KMS-11 (cell line): ENCODE data around the gene UBL7.

Experiments used
- H2AFZ ChIP-seq: fragments of 200-600 bp; sonication (generic); 2 replicates; pipeline ENCODE4 v1.6.1; 2016; ENCODE audit warnings: antibody characterized with exemption, mixed run types, low read depth
- H3K27ac ChIP-seq: fragments of 200-600 bp; sonication (generic); 2 replicates; pipeline ENCODE4 v1.6.1; 2016; ENCODE audit warnings: mild to moderate bottlenecking, mixed run types
- H3K27me3 ChIP-seq: fragments of 200-600 bp; sonication (generic); 2 replicates; pipeline ENCODE4 v1.6.1; 2017; ENCODE audit warnings: mild to moderate bottlenecking, low read depth, mixed run types, moderate library complexity; ENCODE audit not compliant: insufficient read depth
- H3K36me3 ChIP-seq: fragments of 200-600 bp; sonication (generic); 2 replicates; pipeline ENCODE4 v1.6.1; 2017; ENCODE audit warnings: mild to moderate bottlenecking, mixed run types; ENCODE audit not compliant: insufficient read depth
- H3K4me1 ChIP-seq: fragments of 200-600 bp; sonication (generic); 2 replicates; pipeline ENCODE4 v1.6.1; 2016; ENCODE audit warnings: mild to moderate bottlenecking, low read depth, mixed run types; ENCODE audit not compliant: poor library complexity, severe bottlenecking
- H3K4me2 ChIP-seq: fragments of 200-600 bp; sonication (generic); 2 replicates; pipeline ENCODE4 v1.7.0; 2016; ENCODE audit warnings: mild to moderate bottlenecking, mixed run types
- H3K4me3 ChIP-seq: fragments of 200-600 bp; sonication (generic); IDR thresholded peaks from 2 replicates; pipeline ENCODE4 v1.6.1; 2017; ENCODE audit warnings: low read depth, low read length, mixed read lengths; ENCODE audit not compliant: insufficient read depth
- H3K79me2 ChIP-seq: fragments of 200-600 bp; sonication (generic); 2 replicates; pipeline ENCODE4 v1.6.1; 2016; ENCODE audit warnings: low read depth, mixed run types; ENCODE audit not compliant: insufficient read depth
- H3K9ac ChIP-seq: fragments of 200-600 bp; sonication (generic); 2 replicates; pipeline ENCODE4 v1.6.1; 2016; ENCODE audit warnings: mild to moderate bottlenecking, mixed run types
- H4K20me1 ChIP-seq: fragments of 200-600 bp; sonication (generic); 2 replicates; pipeline ENCODE4 v1.6.1; 2016; ENCODE audit warnings: mild to moderate bottlenecking, mixed run types; ENCODE audit not compliant: insufficient read depth
- CTCF ChIP-seq: fragments of 200-600 bp; sonication (generic); conservative IDR thresholded peaks from 2 replicates; pipeline ENCODE4 v1.6.1; 2017; ENCODE audit warnings: low read depth, mild to moderate bottlenecking, antibody characterized with exemption, low read length, moderate library complexity, mixed read lengths

UBL7 gene

DNA sequence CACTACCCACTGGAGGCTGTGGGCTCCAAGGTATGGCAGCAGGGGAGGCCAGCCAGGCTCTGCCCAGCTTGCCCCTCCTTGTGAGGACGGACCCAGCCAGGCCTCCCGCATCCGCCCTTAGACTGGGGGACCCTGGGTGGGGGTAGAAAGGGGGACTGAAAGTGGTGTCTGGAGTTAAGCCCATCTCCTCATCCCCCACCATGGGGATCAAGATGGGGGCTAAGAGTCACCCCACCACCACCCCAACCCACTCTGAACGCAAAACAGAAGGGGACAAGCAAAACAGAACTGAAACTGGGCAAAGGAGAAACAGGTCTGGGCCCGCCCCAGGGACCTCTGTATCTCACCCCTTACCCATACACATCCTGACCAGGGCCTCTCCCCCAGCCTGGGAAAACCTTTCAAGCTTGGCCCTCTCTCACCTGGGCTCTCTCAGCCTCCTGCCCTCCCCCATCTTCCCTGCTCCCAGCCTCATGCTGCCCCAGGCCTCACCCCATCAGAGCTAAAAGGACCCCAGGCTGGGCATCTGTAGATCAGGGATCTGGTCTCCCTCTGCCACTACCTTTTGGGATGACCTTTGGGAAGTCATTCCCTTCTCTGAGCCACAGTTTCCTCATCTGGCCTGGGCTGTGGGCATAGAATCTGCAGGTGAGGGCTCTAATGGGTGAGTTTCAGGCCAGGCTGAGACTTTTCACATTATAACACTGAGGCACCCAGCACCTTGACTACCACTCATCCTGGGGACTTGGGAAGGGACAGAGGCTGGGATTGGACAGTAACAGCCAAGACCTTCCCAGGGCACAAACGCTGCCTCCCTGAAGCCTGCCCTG is 63.5 kb downstream of the UBL7 start:
- no peak overlapping the region for H3K4me2 ChIP-seq
- H4K20me1 ChIP-seq: no peaks in the 10 kb centered on the region
- H3K27ac ChIP-seq: no peak overlapping the region
- no peaks in the 10 kb centered on the region for H3K79me2 ChIP-seq
- no peak overlapping the region for H3K9ac ChIP-seq
- H2AFZ ChIP-seq: no peak overlapping the region
- no peak overlapping the region for H3K4me3 ChIP-seq
- TF ChIP-seq CTCF: no peak
- peaks cover 48% of the 10 kb centered on the region for H3K4me1 ChIP-seq
- H3K36me3 ChIP-seq: no peaks in the 10 kb centered on the region
- no peaks in the 10 kb centered on the region for H3K27me3 ChIP-seq

- Histone ChIP-seq H3K79me2 (no peaks in the 10 kb centered on the region), H3K9ac (no peak overlapping the region), H3K27me3 (no peaks in the 10 kb centered on the region), H2AFZ (no peak overlapping the region), H3K4me3 (no peak overlapping the region), H3K36me3 (no peaks in the 10 kb centered on the region), H3K4me2 (no peak overlapping the region), H4K20me1 (no peaks in the 10 kb centered on the region), H3K27ac (no peak overlapping the region), H3K4me1 (peaks cover 40% of the 10 kb centered on the region)
- no peak for TF ChIP-seq CTCF
Observed at GRCh38 chr15:74396445-74397238, 64.3 kb downstream of the UBL7 start.

- Histone ChIP-seq H3K9ac (no peak overlapping the region), H3K27me3 (no peaks in the 10 kb centered on the region), H3K4me3 (no peak overlapping the region), H3K4me2 (no peak overlapping the region), H4K20me1 (no peaks in the 10 kb centered on the region), H2AFZ (no peak overlapping the region), H3K36me3 (no peaks in the 10 kb centered on the region), H3K4me1 (peaks cover 35% of the 10 kb centered on the region), H3K27ac (no peak overlapping the region), H3K79me2 (no peaks in the 10 kb centered on the region)
- no peak for TF ChIP-seq CTCF
Observed at GRCh38 chr15:74396146-74396438, 64.9 kb downstream of the UBL7 start.
